Natural killer cell (primary cell): ENCODE data around the gene PEAK1. TPM values are rescaled to one million over a fixed set of nuclear protein-coding genes. Genes with fewer than 3 reads are reported as not detected.

Source experiments
- ATAC-seq, 3 donors: fragments of 150-1000 bp in 2 of 3; fragments of 200-7000 bp in 1 of 3; cut with Tn5 transposase; 1 replicate in 1 of 3; 2 replicates in 2 of 3; pipeline ENCODE4 v1.10.0; 2021; ENCODE audit warnings: mild to moderate bottlenecking in 2 of 3, moderate library complexity in 2 of 3
- DNase-seq, 2 donors: peaks; one replicate each; pipeline versions ENCODE4 v3.0.0 to v3.0.0-alpha.2; 2013 to 2021; ENCODE audit warnings: mixed read lengths in 1 of 2
- H3K27ac ChIP-seq: one replicate; pipeline ENCODE4 v1.5.1; 2013; ENCODE audit warnings: mild to moderate bottlenecking, low read length
- H3K27me3 ChIP-seq: one replicate; pipeline ENCODE4 v1.6.1; 2013; ENCODE audit warnings: low read length; ENCODE audit not compliant: control insufficient read depth, insufficient read depth
- H3K36me3 ChIP-seq: one replicate; pipeline ENCODE4 v1.6.1; 2013; ENCODE audit warnings: low read length; ENCODE audit not compliant: control insufficient read depth, insufficient read depth
- H3K4me1 ChIP-seq: one replicate; pipeline ENCODE4 v1.6.1; 2013; ENCODE audit warnings: low read length; ENCODE audit not compliant: control insufficient read depth, insufficient read depth
- H3K4me3 ChIP-seq: one replicate; pipeline ENCODE4 v1.5.1; 2013; ENCODE audit warnings: low read length
- H3K9me3 ChIP-seq: one replicate; pipeline ENCODE4 v1.6.1; 2013; ENCODE audit warnings: low read length; ENCODE audit not compliant: control insufficient read depth, insufficient read depth
- H3K27ac Mint-ChIP-seq, 2 donors: one replicate each; pipeline ENCODE4 v1.8.0; 2022; ENCODE audit warnings: mild to moderate bottlenecking in 2 of 2, mixed read lengths in 2 of 2, moderate library complexity in 1 of 2
- H3K27me3 Mint-ChIP-seq, 2 donors: one replicate each; pipeline ENCODE4 v1.8.0; 2022; ENCODE audit warnings: low read depth in 2 of 2, mixed read lengths in 2 of 2
- H3K36me3 Mint-ChIP-seq: one replicate; pipeline ENCODE4 v1.8.0; 2022; ENCODE audit warnings: mixed read lengths
- H3K4me1 Mint-ChIP-seq, 2 donors: one replicate each; pipeline ENCODE4 v1.8.0; 2022; ENCODE audit warnings: mixed read lengths in 2 of 2
- H3K4me3 Mint-ChIP-seq: one replicate; pipeline ENCODE4 v1.8.0; 2022; ENCODE audit warnings: mild to moderate bottlenecking, moderate library complexity, mixed read lengths
- H3K9me3 Mint-ChIP-seq, 2 donors: one replicate each; pipeline ENCODE4 v1.8.0; 2022; ENCODE audit warnings: mixed read lengths in 2 of 2
- WGBS: methylation state at CpG from one replicate; pipeline ENCODE4 v1.1.7; 2013; ENCODE audit warnings: missing lambda C conversion rate; ENCODE audit not compliant: insufficient coverage; 5-methylcytosine and 5-hydroxymethylcytosine counted together
- intact Hi-C: fragments of 100-400 bp; cut with micrococcal nuclease; formaldehyde crosslinking; loops from one replicate; pipeline ENCODE4 v1.14.2; 2022
- total RNA-seq, 4 donors: library from RNA; stranded (reverse); fragments of 120-200 nt in 1 of 4; gene quantifications; one replicate each; pipeline versions ENCODE4 v1.2.3 to v1.2.4, GENCODE V29; 2013 to 2022
- TF ChIP-seq, protein P1 (sequence below): fragments of 200-600 bp; IDR thresholded peaks from one replicate; pipeline ENCODE4 v1.8.0; 2022; ENCODE audit warnings: antibody characterized with exemption

Gene PEAK1
- total RNA-seq, 3 donors from 2014 or later (not counting 1 experiment from before 2014, with no cell fraction given) = 59.3 to 73.9 (median 69.1) TPM

DNA sequence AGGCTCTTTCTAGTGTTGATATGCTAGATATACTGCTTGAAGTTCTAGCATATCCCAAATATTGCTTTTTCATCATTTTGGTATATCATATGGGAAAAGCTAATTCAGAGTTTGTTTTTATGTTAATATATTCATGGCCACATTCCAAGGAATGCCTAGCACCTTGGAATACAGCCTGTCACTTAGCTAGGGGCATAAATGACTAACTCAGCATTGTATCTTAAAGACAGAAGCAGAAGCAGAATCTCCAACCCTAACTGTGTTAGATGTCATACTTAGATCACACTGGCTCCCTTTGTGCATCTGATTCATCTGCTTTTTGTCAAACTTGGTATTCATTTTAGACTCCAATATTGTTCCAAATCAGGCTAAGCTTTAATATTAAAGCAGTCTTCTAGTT is 218.2 kb downstream of the PEAK1 start:
- Histone ChIP-seq H3K27me3 (no peaks in the 10 kb centered on the region), H3K36me3 (peaks cover 4% of the 10 kb centered on the region), H3K9me3 (no peaks in the 10 kb centered on the region), H3K4me1 (no peaks in the 10 kb centered on the region), H3K27ac (no peak overlapping the region), H3K4me3 (no peak overlapping the region)
- no peak overlapping the region for H3K27ac Mint-ChIP-seq
- H3K27me3 Mint-ChIP-seq = no peaks in the 10 kb centered on the region
- H3K4me1 Mint-ChIP-seq = peaks cover 0 to 5% of the 10 kb centered on the region in 2 donors
- no peak overlapping the region for H3K4me3 Mint-ChIP-seq
- H3K36me3 Mint-ChIP-seq = peaks cover 17% of the 10 kb centered on the region
- DNase-seq (no peak), ATAC-seq (no peak)
- peaks cover 2 to 7% of the 10 kb centered on the region in 2 donors for H3K9me3 Mint-ChIP-seq
- TF ChIP-seq, protein P1, sequence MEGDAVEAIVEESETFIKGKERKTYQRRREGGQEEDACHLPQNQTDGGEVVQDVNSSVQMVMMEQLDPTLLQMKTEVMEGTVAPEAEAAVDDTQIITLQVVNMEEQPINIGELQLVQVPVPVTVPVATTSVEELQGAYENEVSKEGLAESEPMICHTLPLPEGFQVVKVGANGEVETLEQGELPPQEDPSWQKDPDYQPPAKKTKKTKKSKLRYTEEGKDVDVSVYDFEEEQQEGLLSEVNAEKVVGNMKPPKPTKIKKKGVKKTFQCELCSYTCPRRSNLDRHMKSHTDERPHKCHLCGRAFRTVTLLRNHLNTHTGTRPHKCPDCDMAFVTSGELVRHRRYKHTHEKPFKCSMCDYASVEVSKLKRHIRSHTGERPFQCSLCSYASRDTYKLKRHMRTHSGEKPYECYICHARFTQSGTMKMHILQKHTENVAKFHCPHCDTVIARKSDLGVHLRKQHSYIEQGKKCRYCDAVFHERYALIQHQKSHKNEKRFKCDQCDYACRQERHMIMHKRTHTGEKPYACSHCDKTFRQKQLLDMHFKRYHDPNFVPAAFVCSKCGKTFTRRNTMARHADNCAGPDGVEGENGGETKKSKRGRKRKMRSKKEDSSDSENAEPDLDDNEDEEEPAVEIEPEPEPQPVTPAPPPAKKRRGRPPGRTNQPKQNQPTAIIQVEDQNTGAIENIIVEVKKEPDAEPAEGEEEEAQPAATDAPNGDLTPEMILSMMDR = no peak
- intact Hi-C loops = no loop called here

DNA sequence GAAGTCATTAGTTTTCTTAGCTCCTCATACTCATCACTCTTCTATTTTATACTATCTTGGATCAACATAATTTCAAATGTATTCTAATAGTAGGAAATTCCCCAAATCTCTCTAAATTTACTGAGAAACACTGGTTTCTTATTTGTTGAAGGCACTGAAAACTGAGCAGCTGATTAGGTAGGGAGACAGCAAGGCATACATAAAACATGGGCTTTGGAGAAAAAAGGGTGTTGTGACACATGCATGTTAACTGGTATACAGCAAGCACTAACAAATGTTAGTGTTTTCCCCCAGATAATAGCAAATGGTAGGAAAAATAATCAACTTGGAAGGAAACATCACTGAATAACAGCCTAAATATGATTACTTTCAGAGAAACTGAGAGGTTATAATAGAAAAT is 223.5 kb downstream of the PEAK1 start:
- intact Hi-C loops = no loop called here
- Mint-ChIP-seq H3K36me3 (peaks cover 17% of the 10 kb centered on the region), H3K27me3 (no peaks in the 10 kb centered on the region), H3K4me1 (peaks cover 0 to 5% of the 10 kb centered on the region in 2 donors), H3K9me3 (peaks cover 2 to 7% of the 10 kb centered on the region in 2 donors), H3K4me3 (no peak overlapping the region), H3K27ac (no peak overlapping the region)
- H3K9me3 ChIP-seq = no peaks in the 10 kb centered on the region
- no peak overlapping the region for H3K27ac ChIP-seq
- ATAC-seq = no peak
- H3K4me1 ChIP-seq = no peaks in the 10 kb centered on the region
- H3K27me3 ChIP-seq = no peaks in the 10 kb centered on the region
- TF ChIP-seq, protein P1 = no peak
- peaks cover 4% of the 10 kb centered on the region for H3K36me3 ChIP-seq
- H3K4me3 ChIP-seq = no peak overlapping the region
- DNase-seq = no peak

DNA sequence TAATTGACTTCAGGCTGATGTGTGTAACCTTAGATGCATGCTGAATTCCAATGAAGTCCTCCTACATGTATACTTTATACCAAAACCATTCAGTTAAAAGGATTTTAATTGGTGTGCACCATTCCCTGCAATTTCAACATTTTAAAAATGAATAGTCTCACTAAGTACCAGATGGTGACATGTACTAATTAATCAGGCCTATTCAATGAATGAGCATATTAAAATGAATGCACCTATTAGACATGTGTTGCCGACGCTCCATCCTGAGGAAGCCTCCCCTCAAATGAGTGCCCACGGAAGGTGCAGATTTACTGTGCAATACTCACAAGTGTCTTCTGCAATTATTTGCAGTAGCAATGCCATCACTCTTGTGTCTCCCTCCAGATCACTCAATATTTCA is 224.3 kb downstream of the PEAK1 start:
- DNase-seq (no peak), ATAC-seq (no peak)
- no peak overlapping the region for H3K4me3 Mint-ChIP-seq
- no peak overlapping the region for H3K27ac Mint-ChIP-seq
- H3K4me1 Mint-ChIP-seq = peaks cover 0 to 5% of the 10 kb centered on the region in 2 donors
- WGBS = 94% methylated on average over 3 of the region's 3 CpGs
- intact Hi-C loops = no loop called here
- no peaks in the 10 kb centered on the region for H3K27me3 Mint-ChIP-seq
- H3K36me3 Mint-ChIP-seq = peaks cover 17% of the 10 kb centered on the region
- TF ChIP-seq, protein P1 = no peak
- H3K4me1 ChIP-seq = no peaks in the 10 kb centered on the region
- no peak overlapping the region for H3K27ac ChIP-seq
- H3K9me3 ChIP-seq = no peaks in the 10 kb centered on the region
- no peaks in the 10 kb centered on the region for H3K27me3 ChIP-seq
- no peak overlapping the region for H3K4me3 ChIP-seq
- H3K9me3 Mint-ChIP-seq = peaks cover 2 to 7% of the 10 kb centered on the region in 2 donors
- H3K36me3 ChIP-seq = peaks cover 4% of the 10 kb centered on the region

DNA sequence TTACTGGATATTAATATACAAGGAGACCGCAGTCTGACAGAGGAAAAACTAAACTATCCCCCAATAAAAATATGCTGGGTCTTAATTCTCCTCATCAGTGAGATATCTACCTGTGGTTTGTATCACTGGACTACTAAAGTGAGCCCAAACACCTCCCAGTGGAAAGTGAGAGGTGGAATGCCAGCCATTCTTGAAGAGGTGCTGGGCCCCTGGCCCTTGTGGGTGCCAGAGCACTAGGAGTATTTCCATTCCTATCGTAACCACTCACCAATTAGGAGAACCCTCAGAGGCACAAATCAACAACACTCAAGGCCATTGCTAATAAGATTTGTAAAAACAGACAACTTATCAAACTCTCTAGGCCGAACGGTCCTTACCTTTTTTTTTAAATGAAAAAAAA is 227.5 kb downstream of the PEAK1 start:
- Histone ChIP-seq H3K4me3 (no peak overlapping the region), H3K36me3 (no peaks in the 10 kb centered on the region), H3K27me3 (no peaks in the 10 kb centered on the region), H3K4me1 (peaks cover 10% of the 10 kb centered on the region), H3K9me3 (no peaks in the 10 kb centered on the region), H3K27ac (no peak overlapping the region)
- WGBS = 91% methylated on average over 1 of the region's 4 CpGs
- Mint-ChIP-seq H3K27me3 (no peaks in the 10 kb centered on the region), H3K4me3 (no peak overlapping the region), H3K9me3 (no peaks in the 10 kb centered on the region), H3K27ac (no peak overlapping the region), H3K36me3 (no peaks in the 10 kb centered on the region), H3K4me1 (peaks cover 16 to 22% of the 10 kb centered on the region in 2 donors)
- ATAC-seq (no peak), DNase-seq (no peak)
- TF ChIP-seq, protein P1 = no peak
- intact Hi-C loops = no loop called here
